Thymus (tissue), 11 donors: ENCODE data around the gene IHH. TPM values are rescaled to one million over a fixed set of nuclear protein-coding genes. Genes with fewer than 3 reads are reported as not detected.
A peak's percentile ranks its signal among the peaks of the same experiment; 100 is the strongest.

Experiments
- DNase-seq, 9 donors: peaks; one replicate each; pipeline ENCODE4 v3.0.0-alpha.2; 2013; ENCODE audit warnings: low spot score in 9 of 9, low read depth in 6 of 9, missing footprints in 1 of 9
- H3K27ac ChIP-seq, 2 donors: one replicate each; pipeline ENCODE4 v1.5.1; 2013; ENCODE audit warnings: control low read depth in 1 of 2, low read depth in 1 of 2, low read length in 1 of 2, mild to moderate bottlenecking in 1 of 2, moderate library complexity in 1 of 2
- H3K27me3 ChIP-seq, 2 donors: one replicate each; pipeline ENCODE4 v1.5.1; 2013; ENCODE audit warnings: low read length in 1 of 2; ENCODE audit not compliant: control insufficient read depth in 2 of 2, insufficient read depth in 1 of 2
- H3K36me3 ChIP-seq, 2 donors: one replicate each; pipeline ENCODE4 v1.5.1; 2013; ENCODE audit warnings: low read length in 1 of 2, mild to moderate bottlenecking in 1 of 2, moderate library complexity in 1 of 2; ENCODE audit not compliant: control insufficient read depth in 2 of 2, insufficient read depth in 2 of 2
- H3K4me1 ChIP-seq, 2 donors: one replicate each; pipeline ENCODE4 v1.5.1; 2013; ENCODE audit warnings: low read length in 2 of 2; ENCODE audit not compliant: control insufficient read depth in 2 of 2, insufficient read depth in 2 of 2
- H3K4me3 ChIP-seq, 2 donors: one replicate each; pipeline ENCODE4 v1.5.1; 2013; ENCODE audit warnings: low read length in 2 of 2, control low read depth in 1 of 2, mild to moderate bottlenecking in 1 of 2
- H3K9me3 ChIP-seq, 2 donors: one replicate each; pipeline ENCODE4 v1.5.1; 2013; ENCODE audit warnings: low read length in 1 of 2, mild to moderate bottlenecking in 1 of 2; ENCODE audit not compliant: control insufficient read depth in 2 of 2, insufficient read depth in 1 of 2
- WGBS: extraction: QIAGEN DNeasy Blood & Tissue Kit; methylation state at CpG from one replicate; pipeline ENCODE4 v1.1.7; 2013; 5-methylcytosine and 5-hydroxymethylcytosine counted together
- polyA plus RNA-seq: library from polyadenylated mRNA; stranded (reverse); fragments of 200-250 nt; gene quantifications from one replicate; pipeline ENCODE4 v1.2.3, GENCODE V29; 2013
- total RNA-seq: library from RNA; stranded (reverse); fragments of 120-200 nt; gene quantifications from one replicate; pipeline ENCODE4 v1.2.4, GENCODE V29; 2013
- donor health status: healthy.

IHH gene
- total and polyA plus RNA-seq, 2 donors, result 0.05 to 0.18 TPM

DNA sequence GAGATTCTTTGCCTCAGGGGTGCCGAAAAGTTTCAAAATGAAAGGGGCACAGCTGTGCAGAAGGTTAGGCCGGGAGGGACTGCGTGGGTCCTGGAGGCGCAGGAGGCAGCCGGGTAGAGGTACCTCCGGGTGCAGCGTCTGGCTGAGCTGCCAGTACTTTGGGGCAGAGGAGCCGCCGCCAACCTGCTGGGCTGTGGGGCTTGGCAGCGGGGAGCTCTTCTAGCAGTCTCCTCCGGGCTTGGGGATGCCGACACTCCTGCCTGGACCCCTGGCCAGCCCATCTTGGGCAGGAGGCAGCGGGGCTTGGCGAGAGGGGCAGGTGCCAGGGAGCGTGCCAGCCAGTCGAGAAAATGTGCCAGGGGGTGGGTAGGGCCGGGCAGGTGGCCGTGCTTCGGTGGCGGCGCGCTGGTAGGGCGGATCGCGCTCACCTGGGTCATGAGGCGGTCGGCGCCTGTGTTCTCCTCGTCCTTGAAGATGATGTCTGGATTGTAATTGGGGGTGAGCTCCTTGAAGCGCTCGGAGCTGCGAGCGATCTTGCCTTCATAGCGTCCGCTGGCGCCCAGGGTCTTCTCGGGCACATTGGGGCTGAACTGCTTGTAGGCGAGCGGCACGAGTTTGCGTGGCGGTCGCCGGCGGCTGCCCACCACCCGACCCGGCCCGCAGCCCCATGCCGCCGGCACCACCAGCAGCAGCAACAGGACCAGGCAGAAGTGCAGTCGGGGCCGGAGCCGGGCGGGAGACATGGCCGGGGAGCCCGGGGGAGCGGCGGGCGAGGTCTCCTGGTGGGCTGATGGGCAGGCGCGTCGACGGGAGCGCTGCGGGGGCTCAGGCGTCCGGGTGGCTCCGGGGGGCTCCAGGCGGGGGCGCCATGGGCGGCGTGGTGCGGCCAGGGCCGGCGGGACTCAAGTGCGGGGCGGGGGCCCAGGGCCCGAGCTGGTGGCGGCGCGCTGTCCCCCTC lies 717 bp downstream of the IHH start:
- Histone ChIP-seq H3K4me1 (peaks cover 0 to 2% of the 10 kb centered on the region in 2 donors), H3K27me3 (peaks cover 78 to 95% of the 10 kb centered on the region in 2 donors), H3K27ac (no peak overlapping the region), H3K4me3 (no peak overlapping the region), H3K9me3 (peaks cover 0 to 6% of the 10 kb centered on the region in 2 donors), H3K36me3 (no peaks in the 10 kb centered on the region)
- WGBS, result 6% methylated on average over 81 of the region's 81 CpGs
- no peak for DNase-seq

DNA sequence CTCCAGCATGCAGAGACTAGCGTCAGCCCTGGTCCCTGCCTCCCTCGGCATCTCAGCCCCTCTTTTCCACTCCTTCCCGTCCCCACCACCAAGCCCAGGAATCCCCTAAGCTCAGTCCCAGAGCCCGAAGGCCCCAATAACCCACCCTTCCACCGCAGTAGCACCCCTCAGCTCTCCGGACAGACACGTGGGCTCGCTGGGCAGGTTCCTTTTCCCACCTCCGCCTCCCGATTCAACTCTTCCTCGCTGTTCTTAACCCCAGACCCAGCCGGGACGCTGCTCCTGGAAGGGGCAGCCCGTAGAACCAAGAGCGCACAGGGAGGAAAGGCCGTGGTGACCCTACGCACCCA lies 1.4 kb downstream of the IHH start:
- Histone ChIP-seq H3K4me3 (no peak overlapping the region), H3K27ac (no peak overlapping the region), H3K27me3 (peaks cover 76 to 95% of the 10 kb centered on the region in 2 donors), H3K4me1 (peaks cover 0 to 2% of the 10 kb centered on the region in 2 donors), H3K9me3 (peaks cover 0 to 6% of the 10 kb centered on the region in 2 donors), H3K36me3 (no peaks in the 10 kb centered on the region)
- no peak for DNase-seq
- 9% methylated on average over 17 of the region's 17 CpGs for WGBS

- 13% methylated on average over 42 of the region's 42 CpGs for WGBS
- Histone ChIP-seq H3K27ac (no peak overlapping the region), H3K4me3 (no peak overlapping the region), H3K36me3 (no peaks in the 10 kb centered on the region), H3K27me3 (peaks cover 72 to 95% of the 10 kb centered on the region in 2 donors), H3K9me3 (peaks cover 0 to 6% of the 10 kb centered on the region in 2 donors), H3K4me1 (peaks cover 0 to 2% of the 10 kb centered on the region in 2 donors)
- no peak for DNase-seq
These were observed 2.0 kb downstream of the IHH start for GRCh38 chr2:219058541-219059374.

GRCh38 chr2:219057709-219058540 lies 2.8 kb downstream of the IHH start:
- WGBS, result 4% methylated on average over 52 of the region's 52 CpGs
- H3K27ac ChIP-seq, result no peak overlapping the region
- peak; percentile 21 to 78 (median 47) for DNase-seq
- no peaks in the 10 kb centered on the region for H3K36me3 ChIP-seq
- H3K27me3 ChIP-seq, result peaks cover 66 to 93% of the 10 kb centered on the region in 2 donors
- H3K4me1 ChIP-seq, result peaks cover 0 to 2% of the 10 kb centered on the region in 2 donors
- no peak overlapping the region for H3K4me3 ChIP-seq
- peaks cover 0 to 6% of the 10 kb centered on the region in 2 donors for H3K9me3 ChIP-seq

DNA sequence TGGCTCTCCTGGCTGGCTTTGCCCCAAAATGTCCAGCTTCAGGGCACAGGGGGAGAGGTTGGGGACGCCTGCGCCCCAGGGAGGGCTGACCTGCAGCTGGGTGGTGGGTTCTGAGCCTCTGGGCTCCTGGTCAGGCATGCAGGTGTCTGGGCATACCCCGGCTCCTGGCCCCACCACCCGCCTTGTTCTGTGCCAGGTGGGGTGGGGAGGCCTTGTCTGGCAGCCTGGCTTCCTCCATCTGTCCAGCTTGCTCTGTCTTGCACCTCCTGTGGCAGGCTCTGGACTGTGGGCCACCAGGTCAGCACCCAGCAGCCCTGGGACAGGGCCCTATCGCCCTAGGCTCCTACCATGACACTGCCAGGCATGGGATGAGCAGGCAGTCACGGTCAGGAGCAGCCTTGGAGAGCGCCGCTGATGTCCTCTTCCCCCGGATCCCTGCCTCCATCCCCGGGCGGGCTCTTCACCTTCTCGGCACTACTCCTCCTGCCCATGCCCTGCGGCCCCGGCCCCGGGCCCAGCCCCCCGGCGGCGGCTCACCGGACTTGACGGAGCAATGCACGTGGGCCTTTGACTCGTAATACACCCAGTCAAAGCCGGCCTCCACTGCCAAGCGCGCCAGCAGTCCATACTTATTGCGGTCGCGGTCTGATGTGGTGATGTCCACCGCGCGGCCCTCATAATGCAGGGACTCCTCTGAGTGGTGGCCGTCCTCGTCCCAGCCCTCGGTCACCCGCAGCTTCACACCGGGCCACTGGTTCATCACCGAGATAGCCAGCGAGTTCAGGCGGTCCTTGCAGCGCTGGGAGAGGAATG lies 3.6 kb downstream of the IHH start:
- 17% methylated on average over 40 of the region's 40 CpGs for WGBS
- no peaks in the 10 kb centered on the region for H3K36me3 ChIP-seq
- H3K4me3 ChIP-seq, result no peak overlapping the region

GRCh38 chr2:219056176-219056895 lies 4.4 kb downstream of the IHH start:
- Histone ChIP-seq H3K27me3 (peaks cover 55 to 84% of the 10 kb centered on the region in 2 donors), H3K27ac (no peak overlapping the region), H3K9me3 (peaks cover 0 to 6% of the 10 kb centered on the region in 2 donors), H3K4me1 (peaks cover 0 to 2% of the 10 kb centered on the region in 2 donors), H3K36me3 (no peaks in the 10 kb centered on the region), H3K4me3 (no peak overlapping the region)
- 81% methylated on average over 9 of the region's 9 CpGs for WGBS
- no peak for DNase-seq

More for the DNA sequence above, 3.6 kb downstream of the IHH start:
- Histone ChIP-seq H3K9me3 (peaks cover 0 to 6% of the 10 kb centered on the region in 2 donors), H3K27me3 (peaks cover 59 to 87% of the 10 kb centered on the region in 2 donors), H3K4me1 (peaks cover 0 to 2% of the 10 kb centered on the region in 2 donors), H3K27ac (no peak overlapping the region)
- no peak for DNase-seq

DNA sequence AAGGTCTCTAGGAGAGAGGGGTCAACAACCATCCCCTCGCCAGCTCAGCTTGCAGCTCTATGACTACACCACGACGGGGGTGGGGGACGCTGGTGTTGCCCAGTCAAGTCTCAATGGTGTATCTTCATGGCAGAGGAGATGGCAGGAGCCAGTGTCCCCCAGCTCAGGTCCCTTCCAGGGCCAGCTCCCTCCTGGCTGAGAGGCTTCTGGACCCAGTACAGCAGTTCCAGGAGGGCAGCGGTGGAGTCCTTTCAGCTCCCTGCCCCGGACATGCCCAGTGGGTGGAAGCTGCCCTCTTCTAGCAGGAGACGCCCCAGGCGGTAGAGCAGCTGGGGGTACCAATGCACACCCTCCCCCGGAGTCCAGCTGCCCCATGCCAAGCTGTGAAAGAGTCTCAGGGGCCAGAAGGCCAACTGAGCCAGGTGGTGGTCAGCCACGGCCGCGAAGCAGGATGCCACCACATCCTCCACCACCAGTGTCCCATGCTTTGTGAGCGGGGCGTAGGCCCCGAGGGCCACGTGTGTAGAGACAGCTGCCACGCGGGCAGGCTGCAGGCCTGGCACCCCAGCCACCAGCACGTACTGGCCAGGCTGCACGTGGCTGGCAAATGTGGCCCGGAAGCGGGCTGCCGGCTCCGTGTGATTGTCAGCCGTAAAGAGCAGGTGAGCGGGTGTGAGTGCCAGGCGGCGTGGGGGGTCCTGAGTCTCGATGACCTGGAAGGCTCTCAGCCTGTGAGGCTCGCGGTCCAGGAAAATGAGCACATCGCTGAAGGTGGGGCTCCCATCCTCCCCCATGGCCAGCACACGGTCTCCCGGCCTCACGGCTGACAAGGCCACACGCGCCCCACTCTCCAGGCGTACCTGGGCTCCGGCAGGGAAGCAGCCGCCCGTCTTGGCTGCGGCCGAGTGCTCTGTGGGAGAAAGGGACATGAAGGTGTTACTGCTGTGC lies 5.5 kb downstream of the IHH start:
- Histone ChIP-seq H3K9me3 (peaks cover 0 to 6% of the 10 kb centered on the region in 2 donors), H3K36me3 (no peaks in the 10 kb centered on the region), H3K4me3 (no peak overlapping the region), H3K27ac (no peak overlapping the region), H3K4me1 (peaks cover 0 to 2% of the 10 kb centered on the region in 2 donors), H3K27me3 (peaks cover 43 to 78% of the 10 kb centered on the region in 2 donors)
- DNase-seq, result no peak
- 91% methylated on average over 43 of the region's 43 CpGs for WGBS
